SHP77 (cell line): ENCODE data around the gene ZMYND8.

Experiments
- DNase-seq, 2 experiments: peaks; one replicate each; lab custom pipeline; 2025; lab: John Stamatoyannopoulos, UW

ZMYND8 gene

GRCh38 chr20:47332381-47333206 is 23.9 kb downstream of the ZMYND8 start:
- DNase-seq: no peak

GRCh38 chr20:47330933-47331708 is 25.4 kb downstream of the ZMYND8 start:
- no peak for DNase-seq

- DNase-seq: no peak
Observed at GRCh38 chr20:47330071-47330470, 26.4 kb downstream of the ZMYND8 start.

GRCh38 chr20:47328129-47328528 is 28.4 kb downstream of the ZMYND8 start:
- DNase-seq: no peak

- DNase-seq: no peak
Observed at GRCh38 chr20:47327711-47328110, 28.8 kb downstream of the ZMYND8 start.

GRCh38 chr20:47326658-47327268 is 29.7 kb downstream of the ZMYND8 start:
- no peak for DNase-seq

- no peak for DNase-seq
Observed at GRCh38 chr20:47325242-47325641, 31.3 kb downstream of the ZMYND8 start.

GRCh38 chr20:47320990-47321805 is 35.3 kb downstream of the ZMYND8 start:
- no peak for DNase-seq

GRCh38 chr20:47319517-47320252 is 36.8 kb downstream of the ZMYND8 start:
- DNase-seq: no peak

- no peak for DNase-seq
Observed at GRCh38 chr20:47318586-47319516, 37.6 kb downstream of the ZMYND8 start.

GRCh38 chr20:47318027-47318585 is 38.4 kb downstream of the ZMYND8 start:
- no peak for DNase-seq

GRCh38 chr20:47317127-47317895 is 39.2 kb downstream of the ZMYND8 start:
- peak in 1 of 2 experiments; percentile 4 for DNase-seq

- no peak for DNase-seq
Observed at GRCh38 chr20:47316776-47317126, 39.7 kb downstream of the ZMYND8 start.

GRCh38 chr20:47315339-47316056 is 41.0 kb downstream of the ZMYND8 start:
- no peak for DNase-seq

GRCh38 chr20:47314647-47315338 is 41.7 kb downstream of the ZMYND8 start:
- no peak for DNase-seq

- DNase-seq: no peak
Observed at GRCh38 chr20:47311967-47312681, 44.4 kb downstream of the ZMYND8 start.

GRCh38 chr20:47311211-47311610 is 45.3 kb downstream of the ZMYND8 start:
- no peak for DNase-seq
